ENCODE measurements around the gene REPIN1.

REPIN1 gene

DNA sequence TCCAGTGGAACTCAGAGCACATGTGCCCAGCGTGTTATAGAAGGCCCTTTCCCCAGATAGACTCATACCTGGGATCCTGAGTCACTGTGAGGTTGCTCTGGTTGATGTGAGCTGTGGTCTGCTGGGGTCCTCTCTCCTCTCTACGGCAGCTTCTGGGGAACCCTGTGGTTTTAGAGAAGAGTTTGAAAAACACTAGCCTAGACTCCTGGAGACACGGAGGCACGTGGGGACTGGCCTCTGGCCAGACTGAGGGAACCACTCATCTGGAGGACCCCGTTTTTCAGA lies 20.9 kb downstream of the REPIN1 start:
- TF ChIP-seq, protein P1, sequence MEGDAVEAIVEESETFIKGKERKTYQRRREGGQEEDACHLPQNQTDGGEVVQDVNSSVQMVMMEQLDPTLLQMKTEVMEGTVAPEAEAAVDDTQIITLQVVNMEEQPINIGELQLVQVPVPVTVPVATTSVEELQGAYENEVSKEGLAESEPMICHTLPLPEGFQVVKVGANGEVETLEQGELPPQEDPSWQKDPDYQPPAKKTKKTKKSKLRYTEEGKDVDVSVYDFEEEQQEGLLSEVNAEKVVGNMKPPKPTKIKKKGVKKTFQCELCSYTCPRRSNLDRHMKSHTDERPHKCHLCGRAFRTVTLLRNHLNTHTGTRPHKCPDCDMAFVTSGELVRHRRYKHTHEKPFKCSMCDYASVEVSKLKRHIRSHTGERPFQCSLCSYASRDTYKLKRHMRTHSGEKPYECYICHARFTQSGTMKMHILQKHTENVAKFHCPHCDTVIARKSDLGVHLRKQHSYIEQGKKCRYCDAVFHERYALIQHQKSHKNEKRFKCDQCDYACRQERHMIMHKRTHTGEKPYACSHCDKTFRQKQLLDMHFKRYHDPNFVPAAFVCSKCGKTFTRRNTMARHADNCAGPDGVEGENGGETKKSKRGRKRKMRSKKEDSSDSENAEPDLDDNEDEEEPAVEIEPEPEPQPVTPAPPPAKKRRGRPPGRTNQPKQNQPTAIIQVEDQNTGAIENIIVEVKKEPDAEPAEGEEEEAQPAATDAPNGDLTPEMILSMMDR (IDR thresholded peaks at IDR 0.05; ENCODE audit: low read depth, low read length, missing control alignments): no peak
- DNase-seq (ENCODE audit: low read depth): no peak

DNA sequence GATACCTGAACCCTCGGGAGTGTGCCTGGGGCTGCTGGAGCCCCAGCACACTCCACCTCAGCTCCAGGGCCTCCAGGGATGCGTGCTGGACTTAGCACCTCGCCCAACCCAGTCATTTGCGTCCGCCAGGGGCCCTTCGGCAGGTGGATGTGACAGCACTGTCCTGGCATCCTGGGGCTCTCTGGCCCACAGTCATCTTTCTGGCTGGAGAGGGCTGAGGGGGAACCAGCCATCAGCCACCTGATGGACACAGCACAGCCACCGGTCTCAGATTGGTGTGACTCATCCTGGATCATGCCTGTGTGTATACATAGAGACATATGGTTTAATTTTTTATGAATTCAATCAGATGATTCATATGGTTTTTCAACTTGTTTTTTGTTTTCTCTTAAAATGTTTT lies 21.6 kb downstream of the REPIN1 start:
- no peak for DNase-seq (ENCODE audit: low read depth)
- TF ChIP-seq, protein P1 (IDR thresholded peaks at IDR 0.05; ENCODE audit: low read depth, low read length, missing control alignments): no peak
- H3K4me3 ChIP-seq (ENCODE audit: low read depth, low read length): no peak overlapping the region

More for the DNA sequence above, 20.9 kb downstream of the REPIN1 start:
- no peak overlapping the region for H3K4me3 ChIP-seq (ENCODE audit: low read depth, low read length)

DNA sequence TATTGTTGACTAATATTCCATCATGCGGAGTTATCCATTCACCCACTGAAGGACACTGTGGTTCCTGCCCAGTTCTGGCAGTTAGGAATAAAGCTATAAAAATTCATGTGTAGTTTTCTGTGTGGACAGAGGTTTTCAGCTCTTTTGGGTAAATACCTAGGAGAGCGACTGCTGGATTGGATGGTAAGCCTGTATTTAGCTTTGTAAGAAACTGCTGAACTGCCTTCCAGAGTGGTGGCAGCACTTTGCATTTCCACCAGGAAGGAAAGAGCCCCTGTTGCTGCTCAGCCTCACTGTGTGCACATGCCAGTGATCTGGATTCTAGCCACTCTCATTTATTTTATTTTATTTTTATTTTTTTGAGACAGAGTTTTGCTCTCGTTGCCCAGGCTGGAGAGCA lies 24.7 kb downstream of the REPIN1 start:
- no peak overlapping the region for H3K4me3 ChIP-seq (ENCODE audit: low read depth, low read length)
- TF ChIP-seq, protein P1 (IDR thresholded peaks at IDR 0.05; ENCODE audit: low read depth, low read length, missing control alignments): no peak
- DNase-seq (ENCODE audit: low read depth): no peak

DNA sequence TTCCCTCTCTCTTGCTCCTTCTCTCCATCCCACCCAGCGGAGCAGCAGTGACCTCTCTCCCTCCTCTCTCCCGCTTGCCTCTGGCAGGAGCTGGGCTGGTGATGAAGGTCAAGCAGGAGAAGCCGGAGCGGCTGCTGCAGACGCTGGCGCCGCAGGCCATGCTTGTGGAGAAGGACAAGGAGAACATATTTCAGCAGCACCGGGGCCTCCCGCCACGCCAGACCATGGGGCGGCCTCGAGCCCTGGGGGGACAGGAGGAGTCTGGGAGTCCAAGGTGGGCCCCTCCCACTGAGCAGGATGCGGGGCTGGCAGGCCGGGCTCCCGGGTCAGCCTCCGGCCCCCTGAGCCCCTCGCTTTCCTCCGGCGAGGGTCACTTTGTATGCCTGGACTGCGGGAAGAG lies 27.8 kb downstream of the REPIN1 start:
- TF ChIP-seq, protein P1 (IDR thresholded peaks at IDR 0.05; ENCODE audit: low read depth, low read length, missing control alignments): no peak
- H3K4me3 ChIP-seq (ENCODE audit: low read depth, low read length): no peak overlapping the region
- DNase-seq (ENCODE audit: low read depth): no peak

DNA sequence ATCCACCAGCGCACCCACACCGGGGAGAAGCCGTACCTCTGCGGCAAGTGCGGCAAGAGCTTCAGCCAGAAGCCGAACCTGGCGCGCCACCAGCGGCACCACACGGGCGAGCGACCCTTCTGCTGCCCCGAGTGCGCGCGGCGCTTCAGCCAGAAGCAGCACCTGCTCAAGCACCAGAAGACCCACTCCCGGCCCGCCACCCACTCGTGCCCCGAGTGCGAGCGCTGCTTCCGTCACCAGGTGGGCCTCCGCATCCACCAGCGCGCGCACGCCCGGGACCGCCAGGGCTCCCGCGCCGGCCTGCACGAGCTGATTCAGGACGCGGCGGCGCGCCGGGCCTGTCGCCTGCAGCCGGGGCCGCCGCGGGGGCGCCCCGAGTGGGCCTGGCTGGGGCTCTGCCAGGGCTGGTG lies 28.2 kb downstream of the REPIN1 start:
- TF ChIP-seq, protein P1 (IDR thresholded peaks at IDR 0.05; ENCODE audit: low read depth, low read length, missing control alignments): no peak
- H3K4me3 ChIP-seq (ENCODE audit: low read depth, low read length): no peak overlapping the region
- DNase-seq (ENCODE audit: low read depth): no peak

DNA sequence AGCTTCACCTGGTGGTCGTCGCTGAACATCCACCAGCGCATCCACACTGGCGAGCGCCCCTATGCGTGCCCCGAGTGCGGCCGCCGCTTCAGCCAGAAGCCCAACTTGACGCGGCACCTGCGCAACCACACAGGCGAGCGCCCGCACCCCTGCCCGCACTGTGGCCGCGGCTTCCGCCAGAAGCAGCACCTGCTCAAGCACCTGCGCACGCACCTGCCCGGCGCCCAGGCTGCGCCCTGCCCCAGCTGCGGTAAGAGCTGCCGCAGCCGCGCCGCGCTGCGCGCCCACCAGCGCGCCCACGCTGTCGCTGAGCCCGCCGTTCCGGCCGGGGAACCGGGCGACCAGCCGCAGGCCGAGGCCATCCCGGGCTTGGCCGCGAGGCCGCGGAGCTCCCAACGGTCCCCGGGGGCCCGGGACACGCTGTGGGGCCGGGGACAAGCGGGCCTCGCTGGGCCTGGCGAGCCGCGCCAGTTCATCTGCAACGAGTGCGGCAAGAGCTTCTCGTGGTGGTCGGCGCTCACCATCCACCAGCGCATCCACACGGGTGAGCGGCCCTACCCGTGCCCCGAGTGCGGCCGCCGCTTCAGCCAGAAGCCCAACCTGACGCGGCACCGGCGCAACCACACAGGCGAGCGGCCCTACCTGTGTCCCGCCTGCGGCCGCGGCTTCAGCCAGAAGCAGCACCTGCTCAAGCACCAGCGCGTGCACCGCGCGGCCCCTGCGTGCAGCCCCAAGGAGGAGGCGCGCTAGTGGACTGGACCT lies 28.9 kb downstream of the REPIN1 start:
- H3K4me3 ChIP-seq (ENCODE audit: low read depth, low read length): no peak overlapping the region
- TF ChIP-seq, protein P1 (IDR thresholded peaks at IDR 0.05; ENCODE audit: low read depth, low read length, missing control alignments): no peak

More for the DNA sequence above, 28.9 kb downstream of the REPIN1 start:
- DNase-seq (ENCODE audit: low read depth): no peak

Data from GM12864 (cell line).